Transverse colon (tissue), 4 donors: ENCODE results near the gene MMP26. TPM values are rescaled to one million over a fixed set of nuclear protein-coding genes. Genes with fewer than 3 reads are reported as not detected.

ENCODE experiments used
- DNase-seq: peaks from one replicate; pipeline ENCODE4 v3.0.0-alpha.2; 2019
- H3K27ac ChIP-seq, 4 donors: fragments of 200-600 bp; sonication (generic); 2 replicates each; pipeline ENCODE4 v1.5.1; 2016 to 2018; ENCODE audit warnings: inconsistent platforms in 4 of 4
- H3K27me3 ChIP-seq: fragments of 200-600 bp; sonication (generic); 2 replicates; pipeline ENCODE4 v1.5.1; 2017; ENCODE audit warnings: inconsistent platforms
- H3K36me3 ChIP-seq, 4 donors: fragments of 200-600 bp; sonication (generic); 2 replicates each; pipeline ENCODE4 v1.5.1; 2017 to 2019; ENCODE audit warnings: inconsistent platforms in 4 of 4
- H3K4me1 ChIP-seq, 4 donors: fragments of 200-600 bp; sonication (generic); 2 replicates each; pipeline ENCODE4 v1.5.1; 2017 to 2020; ENCODE audit warnings: inconsistent platforms in 4 of 4
- H3K4me3 ChIP-seq, 4 donors: fragments of 200-600 bp; sonication (generic); 1 replicate in 1 of 4; 2 replicates in 3 of 4; pipeline versions ENCODE4 v1.5.1 to v1.6.1; 2017 to 2019; ENCODE audit warnings: inconsistent platforms in 4 of 4
- H3K9me3 ChIP-seq, 2 donors: fragments of 200-600 bp; sonication (generic); 2 replicates each; pipeline ENCODE4 v1.5.1; 2017 to 2019; ENCODE audit warnings: inconsistent platforms in 2 of 2
- EP300 ChIP-seq: sonication (generic); formaldehyde crosslinking; IDR thresholded peaks from one replicate; pipeline ENCODE4 v1.6.1; 2017; ENCODE audit warnings: antibody characterized with exemption, low read depth
- POLR2A ChIP-seq: fragments of 450-650 bp; IDR thresholded peaks from one replicate; pipeline ENCODE4 v1.6.1; 2016; ENCODE audit warnings: antibody characterized with exemption, mild to moderate bottlenecking, moderate library complexity
- POLR2AphosphoS5 ChIP-seq, 3 donors: sonication (generic); formaldehyde crosslinking; IDR thresholded peaks; one replicate each; pipeline ENCODE4 v1.6.1; 2016; ENCODE audit warnings: antibody characterized with exemption in 3 of 3
- WGBS, 2 donors: methylation state at CpG; one replicate each; pipeline ENCODE4 v1.1.5; 2018; ENCODE audit warnings: low coverage in 1 of 2; 5-methylcytosine and 5-hydroxymethylcytosine counted together
- in situ Hi-C, 4 donors: fragments of 200-750 bp; cut with MboI; loops; one replicate each; pipeline versions ENCODE4 v1.15.0 to v1.15.1; 2017; ENCODE audit warnings: low sequenced_read_pairs in 3 of 4, low pct_ligation_motif_present in 1 of 4, low pct_unique_long_range_greater_than_20kb in 1 of 4
- intact Hi-C: fragments of 100-400 bp; cut with DNase I; formaldehyde crosslinking; loops from one replicate; pipeline ENCODE4 v1.15.1; 2023; ENCODE audit warnings: low total_unique reads
- total RNA-seq, 4 donors: library from RNA; depleted of rRNA; stranded (reverse); fragments of >200 nt; gene quantifications; one replicate each; pipeline ENCODE4 v1.1.0, GENCODE V29; 2016
- TF ChIP-seq, protein P1 (sequence below), 5 experiments: fragments of 200-600 bp in 3 of 5; fragments of 450-650 bp in 2 of 5; sonication (generic) in 3 of 5; IDR thresholded peaks; 1 replicate in 2 of 5; 2 replicates in 3 of 5; pipeline ENCODE4 v1.5.1; 2016 to 2017; ENCODE audit warnings: antibody characterized with exemption in 5 of 5, inconsistent platforms in 3 of 5, mild to moderate bottlenecking in 2 of 5, moderate library complexity in 1 of 5

Gene MMP26
- total RNA-seq, 4 donors from 2014 or later, result not detected

GRCh38 chr11:4673781-4674180 lies 30.8 kb upstream of the MMP26 start:
- Histone ChIP-seq H3K9me3 (no peaks in the 10 kb centered on the region), H3K36me3 (no peaks in the 10 kb centered on the region), H3K27ac (no peak overlapping the region), H3K4me3 (no peak overlapping the region), H3K4me1 (no peaks in the 10 kb centered on the region), H3K27me3 (no peaks in the 10 kb centered on the region)
- intact Hi-C loops (no loop called here), in situ Hi-C loops (no loop called here)
- TF ChIP-seq, protein P1, sequence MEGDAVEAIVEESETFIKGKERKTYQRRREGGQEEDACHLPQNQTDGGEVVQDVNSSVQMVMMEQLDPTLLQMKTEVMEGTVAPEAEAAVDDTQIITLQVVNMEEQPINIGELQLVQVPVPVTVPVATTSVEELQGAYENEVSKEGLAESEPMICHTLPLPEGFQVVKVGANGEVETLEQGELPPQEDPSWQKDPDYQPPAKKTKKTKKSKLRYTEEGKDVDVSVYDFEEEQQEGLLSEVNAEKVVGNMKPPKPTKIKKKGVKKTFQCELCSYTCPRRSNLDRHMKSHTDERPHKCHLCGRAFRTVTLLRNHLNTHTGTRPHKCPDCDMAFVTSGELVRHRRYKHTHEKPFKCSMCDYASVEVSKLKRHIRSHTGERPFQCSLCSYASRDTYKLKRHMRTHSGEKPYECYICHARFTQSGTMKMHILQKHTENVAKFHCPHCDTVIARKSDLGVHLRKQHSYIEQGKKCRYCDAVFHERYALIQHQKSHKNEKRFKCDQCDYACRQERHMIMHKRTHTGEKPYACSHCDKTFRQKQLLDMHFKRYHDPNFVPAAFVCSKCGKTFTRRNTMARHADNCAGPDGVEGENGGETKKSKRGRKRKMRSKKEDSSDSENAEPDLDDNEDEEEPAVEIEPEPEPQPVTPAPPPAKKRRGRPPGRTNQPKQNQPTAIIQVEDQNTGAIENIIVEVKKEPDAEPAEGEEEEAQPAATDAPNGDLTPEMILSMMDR (IDR thresholded peaks at IDR 0.05), result no peak
- no peak for TF ChIP-seq POLR2A
- DNase-seq, result no peak
- 76 to 82% methylated on average over 2 of the region's 2 CpGs for WGBS, 2 donors

DNA sequence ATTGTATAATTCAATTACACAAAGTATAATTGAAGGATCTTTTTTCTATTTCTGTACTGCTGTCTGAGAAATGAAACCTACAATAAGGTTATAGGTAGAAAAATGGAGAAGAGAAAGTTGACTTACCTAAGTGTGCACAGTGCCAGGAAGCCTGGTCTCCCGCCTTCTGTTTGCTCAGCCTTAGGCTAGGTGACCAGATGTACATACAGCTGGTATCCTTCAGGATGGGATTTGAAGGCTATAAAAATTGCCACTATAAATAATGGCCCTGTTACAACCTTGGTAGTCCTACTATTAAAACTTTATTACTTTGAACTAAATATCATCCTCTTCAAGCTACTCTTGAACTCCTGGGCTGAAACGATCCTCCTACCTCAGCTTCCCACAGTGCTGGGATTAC lies 26.6 kb upstream of the MMP26 start:
- H3K27me3 ChIP-seq, result no peaks in the 10 kb centered on the region
- TF ChIP-seq POLR2AphosphoS5 (IDR thresholded peaks at IDR 0.05), result peak in 2 of 3 donors; percentile 45 to 50
- TF ChIP-seq, protein P1 (IDR thresholded peaks at IDR 0.05), result no peak
- 33 to 40% methylated on average over 2 of the region's 2 CpGs for WGBS, 2 donors
- no peaks in the 10 kb centered on the region for H3K36me3 ChIP-seq
- in situ Hi-C loops, result no loop called here
- DNase-seq, result no peak
- no peak overlapping the region for H3K27ac ChIP-seq
- intact Hi-C loops, result no loop called here
- H3K4me1 ChIP-seq, result no peaks in the 10 kb centered on the region
- no peak overlapping the region for H3K4me3 ChIP-seq
- no peaks in the 10 kb centered on the region for H3K9me3 ChIP-seq

DNA sequence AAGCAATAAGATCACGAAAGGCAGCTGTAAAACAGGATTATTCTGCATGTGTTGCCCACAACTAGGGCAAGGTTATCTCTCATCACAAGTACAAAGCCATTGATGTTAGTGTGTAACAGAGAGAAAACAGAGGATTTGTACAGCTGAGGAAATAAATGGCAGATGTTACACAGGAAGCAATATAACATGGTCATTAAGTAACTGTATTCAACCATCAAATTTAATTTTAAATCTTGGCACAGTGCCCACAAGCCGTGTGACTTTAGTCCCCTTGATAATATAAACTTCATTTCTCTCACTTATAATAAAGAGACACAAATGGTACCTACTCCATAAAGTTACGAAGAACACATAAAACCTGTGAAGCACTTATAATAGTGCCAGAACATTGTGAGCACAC lies 24.2 kb upstream of the MMP26 start:
- WGBS, 2 donors, result 17 to 29% methylated on average over 3 of the region's 3 CpGs
- Histone ChIP-seq H3K36me3 (no peaks in the 10 kb centered on the region), H3K27me3 (no peaks in the 10 kb centered on the region), H3K4me1 (no peaks in the 10 kb centered on the region), H3K9me3 (no peaks in the 10 kb centered on the region), H3K27ac (no peak overlapping the region), H3K4me3 (no peak overlapping the region)
- in situ Hi-C loops, result no loop called here
- intact Hi-C loops, result no loop called here
- TF ChIP-seq, protein P1 (IDR thresholded peaks at IDR 0.05), result no peak
- no peak for TF ChIP-seq POLR2AphosphoS5 (IDR thresholded peaks at IDR 0.05)
- TF ChIP-seq EP300, result no peak
- TF ChIP-seq POLR2A, result no peak
- DNase-seq, result no peak

GRCh38 chr11:4682623-4683419 lies 21.8 kb upstream of the MMP26 start:
- Histone ChIP-seq H3K4me3 (no peak overlapping the region), H3K36me3 (no peaks in the 10 kb centered on the region), H3K4me1 (no peaks in the 10 kb centered on the region), H3K27me3 (no peaks in the 10 kb centered on the region), H3K27ac (no peak overlapping the region), H3K9me3 (no peaks in the 10 kb centered on the region)
- intact Hi-C loops (no loop called here), in situ Hi-C loops (no loop called here)
- WGBS, 2 donors, result 69 to 78% methylated on average over 2 of the region's 2 CpGs
- DNase-seq, result no peak
- TF ChIP-seq, protein P1 (IDR thresholded peaks at IDR 0.05), result no peak
- TF ChIP-seq POLR2A, result no peak
- TF ChIP-seq EP300, result no peak
- TF ChIP-seq POLR2AphosphoS5 (IDR thresholded peaks at IDR 0.05), result no peak
